ENCODE data around the gene NLRP3.
"Not testable (repeated sequence)": the region's sequence is repeated elsewhere in the genome, so short reads cannot be mapped to it uniquely, and the experiment has no call there.

NLRP3 gene
- total RNA-seq, result 0.87 to 0.97 reads per million in 2 donors

DNA sequence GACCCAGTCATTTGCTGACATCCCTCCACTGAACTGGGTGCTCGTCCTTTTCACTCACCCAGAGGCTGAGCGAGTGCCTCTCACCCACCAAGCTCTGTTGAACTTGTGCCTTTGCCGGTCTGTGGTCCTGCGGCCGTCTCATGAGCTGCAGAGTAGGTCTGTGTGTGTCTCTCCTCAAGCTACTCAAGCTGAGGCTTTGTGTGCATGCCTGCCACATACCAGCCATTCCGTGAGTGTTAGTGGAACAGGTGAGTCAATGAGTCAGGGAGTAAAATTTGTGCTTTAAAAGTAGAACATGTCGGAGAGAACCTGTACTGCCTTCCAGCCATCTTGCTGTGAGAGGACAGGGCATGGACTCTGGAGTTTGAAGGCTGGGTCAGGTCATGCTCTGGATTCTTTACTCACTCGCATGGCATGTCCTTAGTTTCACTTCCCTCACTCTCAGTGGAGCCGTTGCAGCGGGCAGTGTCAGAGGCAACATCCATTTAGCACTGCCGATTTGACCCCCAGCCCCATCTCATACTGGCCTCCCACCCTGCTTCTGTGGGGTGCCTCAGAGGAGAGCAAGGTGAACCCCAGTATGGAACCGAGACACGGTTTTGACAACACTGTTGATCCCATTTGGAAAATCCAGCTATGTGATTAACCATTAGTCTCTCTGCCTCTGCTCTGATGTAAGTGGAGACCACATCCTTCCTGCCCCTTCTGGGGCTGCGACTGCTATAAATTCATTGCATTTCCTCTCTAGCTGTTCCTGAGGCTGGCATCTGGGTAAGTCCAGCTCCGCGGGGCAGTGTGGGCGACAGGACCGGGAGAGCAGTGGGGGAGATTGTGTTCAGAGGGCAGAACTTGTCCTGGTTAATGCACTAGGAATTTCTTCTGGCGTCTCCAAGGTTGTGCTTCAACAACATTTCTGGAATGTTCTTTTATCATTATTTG is at the start of gene NLRP3:
Gene NLRP3, plus strand, starts transcription at position 751 of the 939 bp plus-strand sequence. CDS start 2,628 bp downstream, outside the sequence.
- DNase-seq, result no peak

DNA sequence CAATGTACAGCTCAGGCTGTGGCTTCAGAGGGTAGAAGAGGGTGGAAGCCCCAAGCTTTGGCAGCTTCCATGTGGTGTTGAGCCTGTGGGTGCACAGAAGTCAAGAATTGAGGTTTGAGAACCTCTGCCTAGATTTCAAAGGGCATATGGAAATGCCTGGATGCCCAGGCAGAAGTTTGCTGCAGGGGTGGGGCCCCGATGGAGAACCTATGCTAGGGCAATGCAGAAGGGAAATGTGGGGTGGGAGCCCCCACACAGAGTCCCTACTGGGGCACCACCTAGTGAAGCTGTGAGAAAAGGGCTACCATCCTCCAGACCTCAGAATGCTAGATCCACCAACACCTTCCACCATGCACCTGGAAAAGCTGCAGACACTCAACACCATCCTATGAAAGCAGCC is 49.6 kb upstream of the NLRP3 start:
- DNase-seq, result not testable (repeated sequence)

DNA sequence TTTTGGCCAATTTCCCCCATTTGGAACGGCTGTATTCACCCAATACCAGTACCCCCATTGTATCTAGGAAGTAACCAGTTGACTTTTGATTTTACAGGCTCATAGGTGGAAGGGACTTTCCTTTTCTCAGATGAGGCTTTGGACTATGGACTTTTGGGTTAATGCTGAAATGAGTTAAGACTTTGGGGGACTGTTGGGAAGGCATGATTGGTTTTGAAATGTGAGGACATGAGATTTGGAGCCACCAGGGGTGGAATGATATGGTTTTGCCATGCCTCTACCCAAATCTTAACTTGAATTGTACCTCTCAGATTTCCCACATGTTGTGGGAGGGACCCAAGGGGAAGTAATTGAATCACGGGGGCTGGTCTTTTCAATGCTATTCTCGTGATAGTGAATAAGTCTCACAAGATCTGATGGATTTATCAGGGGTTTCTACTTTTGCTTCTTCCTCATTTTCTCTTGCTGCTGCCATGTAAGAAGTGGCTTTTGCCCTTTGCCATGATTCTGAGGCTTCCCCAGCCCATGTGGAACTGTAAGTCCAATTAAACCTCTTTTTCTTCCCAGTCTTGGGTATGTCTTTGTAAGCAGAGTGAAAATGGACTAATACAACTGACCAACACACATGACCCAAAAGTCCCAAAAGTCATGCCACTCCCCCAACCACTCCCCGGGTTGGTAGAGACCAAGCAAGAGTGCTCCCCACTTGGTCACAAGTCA is 48.9 kb upstream of the NLRP3 start:
- DNase-seq, result no peak

DNA sequence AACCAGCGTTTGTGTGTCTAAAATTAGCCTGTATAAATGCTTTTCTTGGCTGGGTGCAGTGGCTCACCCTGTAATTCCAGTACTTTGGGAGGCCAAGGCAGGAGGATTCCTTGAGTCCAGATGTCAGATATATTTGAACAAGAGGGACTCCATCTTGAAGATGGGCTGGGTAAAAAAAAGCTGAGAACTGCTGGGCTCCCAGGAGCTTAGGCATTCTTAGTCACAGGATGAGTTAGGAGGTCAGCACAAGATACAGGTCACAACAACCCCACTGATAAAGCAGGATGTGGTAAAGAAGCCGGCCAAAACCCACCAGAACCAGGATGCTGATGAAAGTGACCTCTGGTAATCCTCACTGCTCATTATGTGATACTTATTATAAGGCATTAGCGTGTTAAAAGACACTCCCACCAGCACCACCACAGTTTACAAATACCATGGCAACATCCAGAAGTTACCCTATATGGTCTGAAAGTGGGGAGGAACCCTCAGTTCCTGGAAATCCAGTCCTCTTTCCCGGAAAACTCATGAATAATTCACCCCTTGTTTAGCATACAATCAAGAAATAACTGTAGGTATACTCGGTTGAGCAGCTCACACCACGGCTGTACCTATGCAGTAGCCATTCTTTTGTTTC is 48.1 kb upstream of the NLRP3 start:
- no peak for DNase-seq

DNA sequence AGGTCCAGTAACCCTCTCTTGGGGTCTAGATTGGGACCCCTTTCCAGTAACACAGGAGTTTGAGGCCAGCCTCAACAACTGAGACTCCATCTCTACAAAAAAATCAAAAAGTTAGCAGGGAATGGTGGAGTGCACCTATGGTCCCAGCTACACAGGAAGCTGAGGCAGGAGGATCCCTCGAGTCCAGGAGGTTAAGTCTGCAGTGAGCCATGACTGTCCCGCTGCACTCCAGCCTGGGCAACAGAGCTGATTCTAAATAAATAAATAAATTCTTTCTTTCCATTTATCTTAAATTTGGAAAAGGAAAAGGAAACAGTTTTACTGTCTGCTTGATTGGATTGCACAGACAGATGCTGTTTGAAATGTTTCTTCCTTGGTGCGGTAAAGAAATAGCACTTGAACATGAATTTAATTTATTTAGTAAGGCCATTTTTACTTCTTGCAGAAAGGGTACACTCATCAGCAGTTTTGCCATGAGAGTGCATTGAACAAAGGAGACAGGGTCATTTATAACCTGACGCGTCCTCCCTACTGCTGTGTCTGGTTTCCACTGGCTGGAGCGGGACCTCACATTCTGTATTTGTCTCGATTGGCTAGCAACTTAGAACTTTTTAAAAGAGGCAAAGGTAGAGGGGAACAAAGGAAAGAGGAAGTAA is 47.4 kb upstream of the NLRP3 start:
- no peak for DNase-seq

DNA sequence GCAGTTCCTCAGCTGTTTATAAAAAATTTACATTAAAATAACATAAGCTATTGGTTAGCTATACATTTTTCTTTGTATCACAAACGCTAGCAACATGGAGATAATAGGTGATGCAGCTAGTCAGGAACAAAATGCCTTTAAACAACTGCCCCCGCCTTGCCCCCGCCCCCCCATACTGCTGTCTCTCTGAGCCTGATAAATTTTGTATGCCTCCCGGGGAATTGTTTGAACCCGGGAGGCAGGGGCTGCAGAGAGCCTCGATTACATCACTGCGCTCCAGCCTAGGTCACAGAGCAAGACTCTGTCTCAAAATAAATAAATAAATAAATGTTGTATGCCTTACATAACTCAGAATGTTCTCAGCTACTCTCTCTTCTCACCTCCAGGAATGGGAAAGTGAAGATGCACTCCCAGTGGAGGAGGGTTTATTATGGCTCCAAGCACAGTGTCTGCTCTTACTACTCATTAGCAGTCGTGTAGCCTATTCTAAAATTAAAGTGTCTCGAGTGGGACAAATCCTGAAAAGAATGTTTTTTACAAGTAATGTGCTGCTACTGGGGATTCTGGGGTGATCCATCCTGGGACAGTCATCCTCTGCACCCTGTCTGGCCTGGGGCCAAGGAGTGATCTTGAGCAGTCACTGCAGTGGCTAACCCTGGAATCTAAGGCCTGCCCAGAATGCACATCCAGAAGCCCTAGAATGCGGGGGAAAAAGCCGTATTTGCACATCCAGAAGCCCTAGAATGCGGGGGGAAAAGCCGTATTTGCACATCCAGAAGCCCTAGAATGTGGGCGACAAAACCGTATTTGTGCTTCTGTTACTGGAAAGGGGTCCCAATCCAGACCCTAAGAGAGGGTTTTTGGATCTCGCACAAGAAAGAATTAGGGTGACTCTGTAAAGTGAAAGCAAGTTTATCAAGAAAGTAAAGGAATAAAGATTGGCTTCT is 44.9 kb upstream of the NLRP3 start:
- DNase-seq, result no peak

DNA sequence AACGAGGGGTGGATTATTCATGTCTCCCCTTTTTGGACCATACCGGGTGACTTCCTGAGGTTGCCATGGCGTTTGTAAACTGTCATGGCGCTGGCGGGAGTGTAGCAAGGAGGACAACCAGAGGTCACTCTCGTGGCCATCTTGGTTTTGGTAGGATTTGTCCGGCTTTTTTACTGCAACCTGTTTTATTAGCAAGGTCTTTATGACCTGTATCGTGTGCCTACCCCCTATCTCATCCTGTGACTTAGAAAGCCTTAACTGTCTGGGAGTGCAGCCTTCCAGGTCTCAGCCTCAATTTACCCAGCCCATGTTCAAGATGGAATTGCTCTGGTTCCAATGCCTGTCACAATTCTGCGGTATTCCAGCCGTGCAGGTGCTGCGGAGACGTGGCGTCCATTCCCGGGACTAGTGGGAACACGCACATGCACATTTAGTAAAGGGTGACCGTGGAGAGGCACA is 44.1 kb upstream of the NLRP3 start:
- no peak for DNase-seq

DNA sequence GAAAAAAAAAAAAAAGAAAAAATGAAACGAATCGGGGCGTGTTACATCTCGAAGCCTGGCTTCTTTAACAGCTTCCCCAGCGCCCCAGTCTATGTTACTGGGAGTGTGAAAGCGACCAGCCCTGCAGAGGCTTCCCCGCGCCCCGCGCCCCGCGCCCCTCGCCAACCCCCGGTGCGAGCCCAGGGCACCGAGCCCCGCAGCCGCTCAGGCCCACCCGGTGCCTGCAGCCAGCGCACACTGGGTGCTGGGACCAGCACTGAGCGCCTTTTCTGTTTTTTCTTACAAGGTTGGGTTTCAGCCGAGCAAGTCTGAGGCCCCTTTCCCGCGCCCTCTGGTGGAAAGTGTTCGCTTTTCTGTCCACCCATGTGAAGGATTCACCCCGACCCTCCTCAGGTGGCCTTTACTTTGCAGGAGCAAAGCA is 42.2 kb upstream of the NLRP3 start:
- DNase-seq, result no peak

DNA sequence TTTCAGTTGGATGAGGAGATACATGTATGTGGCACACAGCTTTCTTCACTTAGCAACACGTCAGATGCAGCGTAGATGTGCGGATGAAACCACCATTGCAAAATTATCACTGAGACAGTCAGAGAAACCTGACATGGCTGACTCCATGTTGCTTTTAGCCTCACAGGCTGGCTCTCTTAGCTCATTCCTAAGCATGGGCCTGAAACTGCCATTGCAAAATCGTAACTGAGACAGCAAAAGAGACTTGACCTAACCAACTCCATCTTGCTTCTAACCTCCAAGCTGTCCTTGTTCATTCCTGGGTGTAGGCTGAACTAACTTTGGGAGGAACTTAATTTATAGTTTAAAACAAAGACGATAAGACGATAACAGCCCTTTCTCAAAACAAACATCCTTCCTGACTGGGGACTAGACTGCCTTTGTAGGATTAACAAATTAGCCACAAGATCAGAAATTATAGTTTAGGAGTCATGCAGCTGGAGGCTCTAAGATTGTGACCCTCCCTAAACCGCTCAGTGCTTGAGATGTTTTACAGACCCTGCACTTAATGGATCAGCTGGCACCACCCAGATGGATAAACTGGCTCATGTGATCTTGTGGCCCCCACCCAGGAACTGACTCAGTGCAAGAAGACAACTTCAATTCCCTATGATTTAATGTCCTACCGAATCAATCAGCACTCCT is 41.2 kb upstream of the NLRP3 start:
- not testable (repeated sequence) for DNase-seq

DNA sequence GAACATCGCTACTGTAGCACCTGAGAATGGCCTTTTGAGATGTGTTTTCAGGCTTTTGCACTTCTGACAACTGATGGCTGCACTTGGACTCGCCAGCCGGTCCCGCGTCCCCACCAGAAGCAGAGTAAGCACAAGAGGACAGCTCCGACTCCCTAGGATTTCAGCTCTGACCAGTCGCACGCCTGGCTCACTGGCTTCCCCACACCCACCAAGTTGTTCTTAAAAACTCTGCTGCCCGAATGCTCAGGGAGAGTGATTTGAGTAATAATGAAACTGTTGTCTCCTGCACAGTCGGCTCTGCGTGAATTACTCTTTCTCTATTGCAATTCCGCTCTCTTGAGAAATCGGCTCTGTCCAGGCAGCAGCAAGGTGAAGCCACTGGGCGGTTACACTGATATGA is 40.2 kb upstream of the NLRP3 start:
- DNase-seq, result no peak

DNA sequence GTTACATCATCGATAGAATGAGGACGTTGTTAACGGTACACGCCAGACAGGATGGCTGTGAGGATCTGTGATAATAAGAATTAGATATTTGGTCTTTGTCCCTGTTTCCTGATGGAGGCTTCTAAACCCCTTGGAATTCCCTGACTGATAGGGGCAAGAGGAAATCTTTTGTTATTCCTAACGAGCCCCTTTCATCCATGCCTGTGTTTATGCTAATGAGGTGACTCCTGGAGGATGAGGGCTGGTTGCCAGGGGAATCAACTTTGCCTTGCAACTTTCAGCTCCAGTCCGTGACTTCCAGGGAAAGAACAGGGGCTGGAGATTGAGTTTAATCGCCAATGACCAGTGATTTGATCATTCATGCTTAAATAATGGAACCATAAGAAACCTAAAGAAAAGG is 39.3 kb upstream of the NLRP3 start:
- no peak for DNase-seq

DNA sequence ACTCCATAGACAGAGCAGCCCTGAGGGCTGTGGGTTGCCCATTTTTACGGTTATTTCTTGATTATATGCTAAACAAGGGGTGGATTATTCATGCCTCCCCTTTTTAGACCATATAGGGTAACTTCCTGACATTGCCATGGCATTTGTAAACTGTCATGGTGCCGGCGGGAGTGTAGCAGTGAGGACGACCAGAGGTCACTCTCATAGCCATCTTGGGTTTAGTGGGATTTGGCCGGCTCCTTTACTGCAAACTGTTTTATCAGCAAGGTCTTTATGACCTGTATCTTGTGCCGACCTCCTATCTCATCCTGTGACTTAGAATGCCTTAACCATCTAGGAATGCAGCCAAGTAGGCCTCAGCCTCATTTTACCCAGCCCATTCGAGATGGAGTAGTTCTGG is 38.3 kb upstream of the NLRP3 start:
- not testable (repeated sequence) for DNase-seq

DNA sequence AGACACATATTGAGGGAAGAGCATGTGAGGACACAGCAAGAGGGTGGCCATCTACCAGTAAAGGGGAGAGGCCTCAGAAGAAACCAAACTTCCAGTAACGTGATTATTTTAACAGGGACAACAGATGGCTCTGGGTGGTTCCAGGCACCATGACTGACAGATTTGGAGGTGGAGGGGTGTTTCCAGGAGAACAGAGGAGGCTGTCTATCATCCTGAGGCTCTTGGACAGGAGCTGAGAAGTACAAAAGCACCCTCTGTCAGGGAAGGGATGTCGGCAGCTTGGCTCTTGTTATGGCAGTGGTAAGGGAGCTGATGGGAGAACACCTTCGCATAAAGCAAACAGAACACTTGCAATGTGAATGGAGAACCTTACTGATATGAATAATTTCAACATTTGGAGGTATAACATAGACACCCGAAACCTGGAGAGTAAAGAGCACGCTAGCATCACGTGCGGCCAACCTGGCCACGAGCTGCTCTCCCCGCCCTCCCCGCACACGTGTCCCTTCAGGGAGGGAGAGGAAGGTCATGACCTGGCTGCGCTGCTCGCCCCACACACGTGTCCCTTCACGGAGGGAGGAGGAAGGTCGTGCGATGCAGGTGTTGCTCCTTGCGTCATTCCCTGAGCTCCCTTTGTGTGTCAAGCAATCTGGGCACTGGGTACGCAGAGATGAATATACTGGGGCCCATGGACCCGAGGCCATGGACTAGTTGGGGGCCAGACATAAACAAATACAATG is 37.5 kb upstream of the NLRP3 start:
- DNase-seq, result no peak

DNA sequence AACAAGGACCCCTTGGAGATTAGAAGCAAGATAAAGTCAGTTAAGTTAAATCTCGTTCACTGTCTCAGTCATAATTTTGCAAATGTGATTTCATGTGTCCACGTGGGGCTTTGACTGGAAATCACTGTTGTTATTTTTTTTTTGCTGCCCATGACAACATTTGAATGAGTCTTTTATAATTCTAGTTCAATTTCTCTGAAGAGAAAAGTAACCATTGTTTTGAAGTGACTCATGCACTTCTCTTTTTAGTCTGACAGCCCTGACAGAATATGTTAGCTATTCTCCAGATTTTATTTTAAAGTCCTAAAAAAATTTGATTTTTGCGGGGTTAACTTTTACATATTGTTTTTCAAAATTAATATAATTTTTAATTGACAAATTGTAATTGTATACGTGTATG is 30.7 kb upstream of the NLRP3 start:
- no peak for DNase-seq

DNA sequence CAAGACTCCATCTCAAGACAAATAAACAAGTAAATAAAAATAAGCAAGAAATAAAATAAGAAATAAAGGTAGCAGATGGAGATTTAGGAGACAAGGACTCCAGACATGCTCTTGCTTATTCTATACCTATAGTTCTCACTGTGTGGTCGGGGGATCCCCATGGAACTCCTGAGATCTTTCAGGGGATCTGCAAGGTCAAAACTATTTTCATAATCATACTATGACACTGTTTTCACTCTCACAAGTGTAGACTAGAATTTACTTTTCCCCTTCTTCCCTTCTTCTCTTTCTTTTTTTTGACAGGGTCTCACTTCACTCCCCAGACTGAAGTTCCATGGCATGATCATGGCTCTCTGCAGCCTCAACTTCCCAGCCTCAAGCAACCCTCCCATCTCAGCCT is 29.8 kb upstream of the NLRP3 start:
- DNase-seq, result no peak

DNA sequence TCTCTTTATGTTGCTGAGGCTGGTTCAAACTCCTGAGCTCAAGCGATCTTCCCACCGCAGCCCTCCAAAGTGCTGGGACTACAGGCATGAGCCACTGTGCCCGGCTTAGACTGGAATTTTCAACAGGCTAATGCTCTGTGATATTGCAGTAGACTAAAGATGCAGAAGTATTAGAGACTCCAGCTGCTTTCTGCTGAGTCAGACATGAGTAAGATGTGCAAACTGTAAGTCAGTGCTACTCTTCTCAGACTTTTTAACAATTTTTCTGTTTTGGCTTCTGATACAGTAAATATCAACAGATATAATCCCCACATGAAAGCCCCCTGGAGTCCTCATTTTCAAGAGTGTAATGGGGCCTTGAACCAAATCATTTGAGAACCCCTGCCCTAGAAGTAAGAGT is 29.3 kb upstream of the NLRP3 start:
- DNase-seq, result no peak

DNA sequence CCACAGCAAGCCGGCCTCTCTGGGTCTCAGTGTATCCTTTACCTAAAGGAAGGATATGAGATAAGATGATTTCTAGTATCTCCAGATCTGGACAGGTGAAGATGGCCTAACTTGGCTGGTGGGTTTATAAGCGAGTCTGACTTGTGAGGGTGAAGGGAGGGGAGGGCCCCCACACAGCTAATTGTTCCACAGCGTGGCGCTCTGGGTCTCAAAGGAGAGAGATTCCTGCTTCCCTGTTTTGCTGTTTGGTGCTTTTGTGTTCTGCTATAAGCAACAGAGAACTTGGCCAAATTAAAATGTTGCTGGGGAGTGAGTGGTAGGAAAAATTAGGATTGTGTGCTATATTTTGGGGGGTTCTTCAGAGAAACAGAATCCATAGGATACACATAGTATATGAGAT is 28.9 kb upstream of the NLRP3 start:
- DNase-seq, result no peak

DNA sequence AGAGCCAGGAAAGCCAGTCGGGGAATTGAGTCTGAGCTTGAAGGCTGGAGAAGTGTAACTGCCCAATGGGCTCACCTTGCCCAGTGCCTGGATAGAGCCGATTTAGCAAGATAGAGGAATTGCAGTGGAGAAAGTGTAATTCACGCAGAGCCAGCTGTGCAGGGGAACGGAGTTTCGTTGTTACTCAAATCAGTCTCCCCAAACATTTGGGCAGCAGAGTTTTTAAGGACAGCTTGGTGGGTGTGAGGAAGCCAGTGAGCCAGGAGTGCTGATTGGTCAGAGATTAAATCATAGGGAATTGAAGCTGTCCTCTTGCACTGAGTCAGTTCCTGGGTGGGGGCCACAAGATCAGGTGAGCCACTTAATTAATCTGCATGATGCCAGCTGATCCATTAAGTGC is 28.4 kb upstream of the NLRP3 start:
- no peak for DNase-seq

DNA sequence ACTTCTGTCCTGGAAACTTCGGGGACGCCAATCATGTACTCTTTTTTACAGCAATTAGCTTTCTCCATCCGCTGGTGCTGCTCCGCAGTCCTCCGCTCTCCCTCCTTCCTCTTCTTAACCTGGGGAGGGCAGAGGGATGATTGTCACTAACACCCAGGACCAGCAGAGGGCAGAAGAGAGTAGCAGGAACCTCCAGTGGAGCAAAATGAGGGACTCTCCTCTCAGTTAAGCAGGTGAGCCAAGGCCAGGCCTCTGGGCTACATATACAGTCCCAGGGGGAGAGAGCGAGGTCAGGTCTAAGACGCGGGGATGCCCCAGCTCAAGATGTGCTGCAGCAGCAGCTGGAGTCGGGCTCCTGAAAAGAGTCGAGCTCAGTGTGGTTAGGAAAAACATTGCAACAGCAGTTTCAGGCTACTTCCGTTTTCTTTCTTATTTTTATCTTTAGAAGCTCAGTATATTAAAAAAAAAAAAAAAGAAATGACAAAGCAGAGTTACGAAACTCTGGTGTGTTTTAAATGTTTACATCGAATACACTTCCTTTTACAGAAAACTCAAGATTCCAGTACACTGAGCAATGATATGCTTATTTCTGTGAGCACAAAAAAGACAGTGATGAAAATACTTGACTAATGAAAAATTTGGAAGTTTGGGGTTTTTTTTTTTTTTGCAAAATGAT is 25.7 kb upstream of the NLRP3 start:
- DNase-seq, result no peak

DNA sequence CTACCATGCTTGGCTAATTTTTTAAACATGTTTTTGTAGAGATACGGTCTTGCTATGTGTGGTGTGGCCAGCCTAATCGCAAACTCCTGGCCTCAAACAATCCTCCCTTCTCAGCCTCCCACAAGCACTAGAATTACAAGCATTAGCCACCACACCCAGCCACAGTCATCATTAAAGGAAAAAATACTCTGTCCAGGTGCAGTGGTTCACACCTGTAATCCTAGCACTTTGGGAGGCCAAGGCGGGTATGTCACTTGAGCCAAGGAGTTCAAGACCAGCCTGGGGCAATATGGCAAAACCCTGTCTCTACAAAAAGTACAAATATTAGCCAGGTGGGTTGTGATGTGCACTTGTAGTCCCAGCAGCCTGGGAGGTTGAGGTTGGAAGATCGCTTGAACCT is 25.0 kb upstream of the NLRP3 start:
- DNase-seq, result no peak
